HUES6 (cell line): ENCODE data around the gene XPR1.
"Not testable (repeated sequence)": the region's sequence is repeated elsewhere in the genome, so short reads cannot be mapped to it uniquely, and the experiment has no call there.

Experiments
- H3K27ac ChIP-seq: 2 replicates; pipeline ENCODE4 v1.7.0; 2013; ENCODE audit warnings: low read depth, mild to moderate bottlenecking, low read length, inconsistent platforms
- H3K27me3 ChIP-seq: 2 replicates; pipeline ENCODE4 v1.6.1; 2013; ENCODE audit warnings: low read length; ENCODE audit not compliant: control insufficient read depth, insufficient read depth
- H3K36me3 ChIP-seq: 2 replicates; pipeline ENCODE4 v1.6.1; 2013; ENCODE audit warnings: low read length; ENCODE audit not compliant: control insufficient read depth, insufficient read depth
- H3K4me1 ChIP-seq: 2 replicates; pipeline ENCODE4 v1.6.1; 2013; ENCODE audit warnings: low read length; ENCODE audit not compliant: control insufficient read depth, insufficient read depth
- H3K4me3 ChIP-seq: 2 replicates; pipeline ENCODE4 v1.5.1; 2013; ENCODE audit warnings: low read depth, low read length
- H3K9ac ChIP-seq: one replicate; pipeline ENCODE4 v1.6.1; 2013; ENCODE audit warnings: mild to moderate bottlenecking, low read length
- H3K9me3 ChIP-seq: 2 replicates; pipeline ENCODE4 v1.6.1; 2013; ENCODE audit warnings: low read depth, low read length; ENCODE audit not compliant: control insufficient read depth, insufficient read depth

Gene XPR1

DNA sequence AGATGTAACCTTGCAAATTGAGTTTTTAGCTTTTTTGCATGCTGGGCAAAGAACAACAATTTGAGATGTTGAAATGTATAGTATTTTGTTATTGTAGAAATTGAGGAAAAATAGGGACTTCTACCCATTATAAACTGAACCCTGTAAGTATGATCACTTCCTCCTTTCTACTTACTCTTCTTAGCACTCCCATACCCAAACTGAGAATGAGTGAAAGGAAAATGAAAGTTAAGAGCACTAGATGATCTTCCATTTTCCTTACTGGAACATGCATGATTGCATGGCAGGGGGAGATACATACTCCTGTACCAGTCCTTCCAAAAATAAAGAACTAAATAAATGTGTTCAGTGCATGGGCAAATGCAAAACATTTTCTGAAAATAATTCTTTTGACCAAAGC lies 173.5 kb downstream of the XPR1 start:
- Histone ChIP-seq H3K27me3 (no peaks in the 10 kb centered on the region), H3K4me3 (no peak overlapping the region), H3K27ac (no peak overlapping the region), H3K36me3 (peaks cover 4% of the 10 kb centered on the region; the same call in 1 of the 2 replicates), H3K9me3 (no peaks in the 10 kb centered on the region), H3K9ac (no peak overlapping the region), H3K4me1 (no peaks in the 10 kb centered on the region)

DNA sequence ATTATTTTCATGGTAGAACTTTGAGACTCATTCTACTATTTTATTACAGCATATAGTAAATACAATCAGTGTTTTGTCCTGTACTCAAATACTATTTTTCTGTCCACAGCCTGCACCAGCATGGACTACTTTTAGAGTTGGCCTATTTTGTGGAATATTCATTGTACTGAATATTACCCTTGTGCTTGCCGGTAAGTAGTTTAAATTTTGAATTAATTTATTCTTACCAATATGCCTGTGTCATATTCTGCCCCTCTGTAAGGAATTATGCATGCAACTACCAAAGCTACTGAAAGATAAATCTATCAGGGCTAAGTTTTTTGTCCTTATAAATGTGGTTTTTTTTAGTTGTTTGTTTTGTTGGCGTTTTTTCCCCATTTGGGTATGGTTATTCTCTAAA lies 179.5 kb downstream of the XPR1 start:
- Histone ChIP-seq H3K27me3 (no peaks in the 10 kb centered on the region), H3K4me1 (no peaks in the 10 kb centered on the region), H3K27ac (no peak overlapping the region), H3K9ac (no peak overlapping the region), H3K4me3 (no peak overlapping the region), H3K36me3 (peaks cover 4% of the 10 kb centered on the region; the same call in 1 of the 2 replicates), H3K9me3 (no peaks in the 10 kb centered on the region)

DNA sequence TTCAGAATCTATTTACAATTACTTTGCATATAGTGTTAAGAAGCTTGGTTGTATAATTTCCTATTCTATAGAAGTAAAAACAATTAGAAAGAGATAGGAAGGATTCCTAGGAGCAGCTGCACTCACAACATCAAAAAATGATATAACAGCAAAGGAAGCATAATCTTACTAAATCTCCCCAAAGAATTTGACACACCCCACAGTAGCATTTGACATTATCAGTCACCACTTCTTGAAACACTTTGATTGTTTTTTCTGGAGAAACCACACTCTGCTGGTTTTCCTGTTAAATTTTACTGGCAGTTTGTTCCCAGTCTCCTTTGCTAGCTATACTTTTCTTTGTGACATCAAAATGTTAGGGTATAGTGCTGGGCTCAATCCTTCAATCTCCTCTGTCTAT lies 180.1 kb downstream of the XPR1 start:
- Histone ChIP-seq H3K4me3 (no peak overlapping the region), H3K9ac (no peak overlapping the region), H3K36me3 (peaks cover 4% of the 10 kb centered on the region; the same call in 1 of the 2 replicates), H3K27ac (no peak overlapping the region), H3K27me3 (no peaks in the 10 kb centered on the region), H3K9me3 (no peaks in the 10 kb centered on the region), H3K4me1 (no peaks in the 10 kb centered on the region)

DNA sequence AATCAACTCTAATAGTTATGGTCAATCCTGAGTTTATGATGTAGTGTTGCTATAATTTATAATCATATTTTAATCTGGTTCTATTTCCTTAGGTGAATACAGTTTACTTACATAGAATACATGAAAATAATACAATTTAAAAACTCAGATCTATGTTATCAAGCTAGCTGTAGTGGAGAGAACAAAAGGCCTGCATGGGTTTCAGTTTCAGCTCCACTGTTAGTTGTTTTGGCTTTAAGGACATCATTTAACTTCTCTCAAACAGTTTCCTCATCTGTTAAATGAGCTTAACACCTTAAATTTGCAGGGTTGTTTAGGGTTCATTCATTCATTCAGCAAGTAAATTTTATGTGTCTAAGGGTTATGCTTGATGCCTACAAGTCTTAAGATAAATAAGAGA lies 182.4 kb downstream of the XPR1 start:
- no peaks in the 10 kb centered on the region for H3K9me3 ChIP-seq
- no peak overlapping the region for H3K27ac ChIP-seq
- no peaks in the 10 kb centered on the region for H3K27me3 ChIP-seq
- H3K36me3 ChIP-seq: no peaks in the 10 kb centered on the region
- H3K9ac ChIP-seq: no peak overlapping the region
- no peaks in the 10 kb centered on the region for H3K4me1 ChIP-seq
- H3K4me3 ChIP-seq: no peak overlapping the region

DNA sequence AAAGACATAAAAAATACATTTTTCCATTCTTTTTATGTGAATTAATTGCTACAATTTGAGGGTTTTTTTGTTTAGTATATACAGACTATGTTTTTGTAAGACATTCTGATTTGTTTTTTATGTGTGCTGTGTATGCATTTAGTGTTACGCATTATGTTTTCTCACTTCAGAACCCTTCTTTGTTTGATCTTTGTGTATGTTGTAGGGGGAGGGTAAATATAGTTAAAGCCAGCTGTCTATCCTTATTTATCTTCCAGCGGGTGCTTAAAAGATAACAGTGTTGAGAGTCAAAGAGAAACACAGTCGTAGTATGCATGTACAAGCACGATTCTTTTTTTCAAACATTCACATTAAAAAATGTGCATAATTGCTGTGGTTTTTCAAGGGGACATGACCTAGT lies 183.4 kb downstream of the XPR1 start:
- H3K36me3 ChIP-seq: no peaks in the 10 kb centered on the region
- H3K27me3 ChIP-seq: no peaks in the 10 kb centered on the region
- H3K9ac ChIP-seq: no peak overlapping the region
- H3K4me1 ChIP-seq: no peaks in the 10 kb centered on the region
- H3K9me3 ChIP-seq: no peaks in the 10 kb centered on the region
- H3K4me3 ChIP-seq: no peak overlapping the region
- no peak overlapping the region for H3K27ac ChIP-seq

DNA sequence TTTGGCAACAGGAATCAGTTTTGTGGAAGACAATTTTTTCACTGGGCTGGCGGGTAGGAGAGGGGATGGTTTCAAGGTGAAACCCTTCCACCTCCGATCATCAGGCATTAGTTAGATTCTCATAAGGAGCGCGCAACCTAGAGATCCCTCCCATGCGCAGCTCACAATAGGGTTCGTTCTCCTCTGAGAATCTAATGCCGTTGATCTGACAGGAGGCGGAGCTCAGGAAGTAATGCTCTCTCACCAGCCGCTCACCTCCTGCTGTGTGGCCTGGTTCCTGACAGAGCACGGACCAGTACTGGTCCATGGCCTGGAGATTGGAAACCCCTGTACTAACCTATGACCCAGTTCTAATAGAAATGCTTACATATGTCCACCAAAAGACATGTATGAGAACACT lies 184.3 kb downstream of the XPR1 start:
- Histone ChIP-seq H3K36me3 (no peaks in the 10 kb centered on the region), H3K4me3 (no peak overlapping the region), H3K4me1 (no peaks in the 10 kb centered on the region), H3K9ac (no peak overlapping the region), H3K27me3 (no peaks in the 10 kb centered on the region), H3K27ac (no peak overlapping the region), H3K9me3 (no peaks in the 10 kb centered on the region)

DNA sequence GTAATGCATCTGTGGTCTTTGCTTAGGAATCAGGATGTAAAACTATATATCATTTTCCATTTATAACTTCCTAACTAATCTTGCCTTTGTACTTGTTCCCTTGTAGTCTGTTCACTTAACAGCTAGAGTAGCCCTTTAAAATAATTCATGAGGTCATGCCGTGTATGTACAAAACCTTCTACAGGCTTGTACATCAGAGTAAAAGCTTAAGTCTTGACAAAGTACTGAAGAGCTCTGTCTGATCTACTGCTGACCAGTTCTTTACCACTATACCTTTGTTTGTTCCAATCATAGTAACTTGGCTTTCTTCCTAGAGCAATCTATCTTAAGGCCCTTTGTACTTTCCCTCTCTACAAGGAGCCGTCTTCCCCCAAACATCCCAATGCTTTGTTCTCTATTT lies 190.1 kb downstream of the XPR1 start:
- no peak overlapping the region for H3K4me3 ChIP-seq
- H3K9me3 ChIP-seq: no peaks in the 10 kb centered on the region
- no peaks in the 10 kb centered on the region for H3K36me3 ChIP-seq
- no peak overlapping the region for H3K9ac ChIP-seq
- no peaks in the 10 kb centered on the region for H3K27me3 ChIP-seq
- no peaks in the 10 kb centered on the region for H3K4me1 ChIP-seq
- no peak overlapping the region for H3K27ac ChIP-seq

DNA sequence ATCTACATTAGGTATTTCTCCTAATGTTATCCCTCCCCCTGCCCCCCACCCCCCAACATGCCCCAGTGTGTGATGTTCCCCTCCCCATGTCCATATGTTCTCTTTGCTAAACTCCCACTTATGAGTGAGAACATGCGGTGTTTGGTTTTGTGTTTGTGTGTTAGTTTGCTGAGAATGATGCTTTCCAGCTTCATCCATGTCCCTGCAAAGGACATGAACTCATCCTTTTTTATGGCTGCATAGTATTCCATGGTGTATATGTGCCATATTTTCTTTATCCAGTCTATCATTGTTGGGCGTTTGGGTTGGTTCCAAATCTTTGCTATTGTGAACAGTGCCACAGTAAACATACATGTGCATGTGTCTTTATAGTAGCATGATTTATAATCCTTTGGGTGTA lies 199.7 kb downstream of the XPR1 start:
- not testable (repeated sequence) for H3K27ac ChIP-seq, H3K9me3 ChIP-seq, H3K36me3 ChIP-seq, H3K9ac ChIP-seq, H3K4me3 ChIP-seq, H3K4me1 ChIP-seq, H3K27me3 ChIP-seq

DNA sequence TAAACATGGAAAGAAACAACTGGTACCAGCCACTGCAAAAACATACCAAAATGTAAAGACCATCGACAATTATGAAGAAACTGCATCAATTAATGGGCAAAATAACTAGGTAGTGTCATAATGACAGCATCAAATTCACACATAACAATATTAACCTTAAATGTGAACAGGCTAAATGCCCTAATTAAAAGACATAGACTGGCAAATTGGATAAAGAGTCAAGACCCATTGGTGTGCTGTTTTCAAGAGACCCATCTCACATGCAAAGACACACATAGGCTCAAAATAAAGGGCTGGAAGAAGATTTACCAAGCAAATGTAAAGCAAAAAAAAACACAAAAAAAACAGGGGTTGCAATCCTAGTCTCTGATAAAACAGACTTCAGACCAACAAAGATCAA lies 201.4 kb downstream of the XPR1 start:
- H3K9me3 ChIP-seq, H3K9ac ChIP-seq, H3K27me3 ChIP-seq, H3K36me3 ChIP-seq, H3K4me1 ChIP-seq, H3K4me3 ChIP-seq, H3K27ac ChIP-seq: not testable (repeated sequence)

DNA sequence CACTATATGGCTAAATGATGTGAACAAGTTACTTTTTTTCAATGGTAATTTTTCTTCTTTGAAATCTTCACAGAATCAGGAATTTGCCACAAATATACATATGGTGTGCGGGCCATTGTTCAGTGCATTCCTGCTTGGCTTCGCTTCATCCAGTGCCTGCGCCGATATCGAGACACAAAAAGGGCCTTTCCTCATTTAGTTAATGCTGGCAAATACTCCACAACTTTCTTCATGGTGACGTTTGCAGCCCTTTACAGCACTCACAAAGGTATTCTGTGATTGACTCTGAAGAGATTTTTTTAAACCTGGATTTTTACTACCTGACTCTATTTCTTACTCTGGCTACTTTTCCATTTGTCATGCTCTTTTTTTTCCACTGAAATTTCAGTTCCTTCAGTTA lies 204.6 kb downstream of the XPR1 start:
- H3K27me3 ChIP-seq: no peaks in the 10 kb centered on the region
- H3K9ac ChIP-seq: no peak overlapping the region
- peaks cover 10% of the 10 kb centered on the region; the same call in 1 of the 2 replicates for H3K4me1 ChIP-seq
- no peak overlapping the region for H3K27ac ChIP-seq
- H3K4me3 ChIP-seq: no peak overlapping the region
- no peaks in the 10 kb centered on the region for H3K9me3 ChIP-seq
- H3K36me3 ChIP-seq: no peaks in the 10 kb centered on the region

DNA sequence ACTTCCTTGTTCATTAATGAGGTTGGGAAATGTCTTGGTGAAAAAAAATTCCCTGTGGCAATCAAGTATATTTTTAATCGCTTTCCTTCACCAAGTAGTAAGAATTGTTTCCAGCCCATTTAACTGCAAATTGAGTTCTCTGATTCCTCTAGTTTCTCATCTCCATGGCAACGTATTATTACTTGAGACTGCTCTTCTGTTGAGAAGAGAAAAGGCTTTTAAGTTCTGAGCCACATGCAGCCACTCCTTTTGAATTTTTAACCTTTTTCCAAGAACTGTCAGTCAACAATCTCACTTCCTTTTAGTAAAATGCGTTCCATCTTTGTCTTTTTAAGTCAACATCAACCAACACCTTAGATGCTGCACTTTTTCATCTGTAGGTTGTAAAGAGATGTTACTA lies 205.2 kb downstream of the XPR1 start:
- no peak overlapping the region for H3K4me3 ChIP-seq
- H3K27ac ChIP-seq: no peak overlapping the region
- no peaks in the 10 kb centered on the region for H3K36me3 ChIP-seq
- peaks cover 14% of the 10 kb centered on the region for H3K4me1 ChIP-seq
- H3K9ac ChIP-seq: no peak overlapping the region
- H3K9me3 ChIP-seq: no peaks in the 10 kb centered on the region
- no peaks in the 10 kb centered on the region for H3K27me3 ChIP-seq

DNA sequence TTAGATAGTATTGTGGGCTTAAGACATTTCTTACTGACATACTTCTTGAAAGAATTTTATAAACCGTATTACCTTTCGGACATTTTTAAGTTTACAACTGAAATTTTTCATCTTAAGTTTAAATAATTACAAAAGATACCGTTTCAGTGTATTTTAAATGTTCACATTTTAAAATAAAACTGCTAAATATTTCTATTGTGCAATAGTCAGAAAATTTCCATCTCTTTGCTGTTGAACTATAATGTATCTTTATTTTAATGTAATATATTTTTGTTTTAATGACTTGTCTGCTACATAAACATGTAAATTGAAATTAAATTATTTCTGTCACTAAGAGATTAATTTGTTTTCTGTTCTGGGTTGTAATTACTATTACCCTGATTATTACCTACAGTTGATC lies 206.7 kb downstream of the XPR1 start:
- Histone ChIP-seq H3K9ac (no peak overlapping the region), H3K36me3 (no peaks in the 10 kb centered on the region), H3K4me3 (no peak overlapping the region), H3K9me3 (no peaks in the 10 kb centered on the region), H3K27me3 (no peaks in the 10 kb centered on the region), H3K27ac (no peak overlapping the region), H3K4me1 (peaks cover 20% of the 10 kb centered on the region)
